OCI-LY7 (cell line): ENCODE results near the gene CCDC117. TPM values are rescaled to one million over a fixed set of nuclear protein-coding genes. Genes with fewer than 3 reads are reported as not detected.

Source experiments
- BruUV-seq: library from RNA; stranded (reverse); fragments of 400-500 nt; replicated peaks from 2 replicates; lab custom pipeline; 2021; lab: Mats Ljungman, UMichigan
- CTCF ChIA-PET: fragments of 300-600 bp; sonication (Branson Sonifier 250); formaldehyde crosslinking; loops from one replicate; lab custom pipeline; 2022; ENCODE audit warnings: antibody characterized with exemption; ENCODE audit not compliant: unreplicated experiment; lab: Charles Lee
- POLR2A ChIA-PET: fragments of 300-600 bp; sonication (Branson Sonifier 250); formaldehyde crosslinking; loops from one replicate; lab custom pipeline; 2022; ENCODE audit warnings: antibody characterized with exemption; lab: Charles Lee
- DNase-seq: peaks from one replicate; pipeline ENCODE4 v3.0.0-alpha.2; 2015; ENCODE audit warnings: low spot score
- H2AFZ ChIP-seq: fragments of 200-600 bp; sonication (generic), shearing (Covaris generic); 2 replicates; pipeline ENCODE4 v1.6.1; 2014; ENCODE audit warnings: mild to moderate bottlenecking, antibody characterized with exemption, low read length, moderate library complexity
- H3K27ac ChIP-seq: fragments of 200-600 bp; sonication (generic); 2 replicates; pipeline ENCODE4 v1.5.1; 2014; ENCODE audit warnings: mixed run types, low read depth, mild to moderate bottlenecking, moderate library complexity, low read length, inconsistent platforms; ENCODE audit not compliant: poor library complexity, severe bottlenecking
- H3K36me3 ChIP-seq: fragments of 200-600 bp; sonication (generic); 2 replicates; pipeline ENCODE4 v1.6.1; 2014; ENCODE audit warnings: mild to moderate bottlenecking, antibody characterized with exemption, low read length, moderate library complexity, mixed read lengths; ENCODE audit not compliant: insufficient read depth
- H3K4me1 ChIP-seq: fragments of 200-600 bp; sonication (generic); 2 replicates; pipeline ENCODE4 v1.5.1; 2014; ENCODE audit warnings: mild to moderate bottlenecking, low read length; ENCODE audit not compliant: insufficient read depth, poor library complexity, severe bottlenecking
- H3K4me2 ChIP-seq: fragments of 200-600 bp; sonication (generic); 2 replicates; pipeline ENCODE4 v1.6.1; 2014; ENCODE audit warnings: mild to moderate bottlenecking, low read length
- H3K4me3 ChIP-seq: fragments of 200-600 bp; sonication (generic); 2 replicates; pipeline ENCODE4 v1.5.1; 2014; ENCODE audit warnings: mild to moderate bottlenecking, low read depth, low read length; ENCODE audit not compliant: poor library complexity, severe bottlenecking
- H3K79me2 ChIP-seq: fragments of 200-600 bp; sonication (generic); 2 replicates; pipeline ENCODE4 v1.6.1; 2016; ENCODE audit warnings: low read depth, mild to moderate bottlenecking, low read length, moderate library complexity, mixed read lengths; ENCODE audit not compliant: insufficient read depth
- H3K9me2 ChIP-seq: fragments of 200-600 bp; sonication (generic); 2 replicates; pipeline ENCODE4 v1.6.1; 2016; ENCODE audit warnings: mild to moderate bottlenecking, low read length, mixed read lengths; ENCODE audit not compliant: insufficient read depth
- H3K9me3 ChIP-seq: fragments of 200-600 bp; sonication (generic); 2 replicates; pipeline ENCODE4 v1.6.1; 2014; ENCODE audit warnings: mild to moderate bottlenecking, mixed run types, low read length, mixed read lengths
- H4K20me1 ChIP-seq: fragments of 200-600 bp; sonication (generic); 2 replicates; pipeline ENCODE4 v1.6.1; 2014; ENCODE audit warnings: mild to moderate bottlenecking, antibody characterized with exemption, low read length, moderate library complexity, mixed read lengths; ENCODE audit not compliant: insufficient read depth
- CTCF ChIP-seq: fragments of 200-600 bp; sonication (generic); conservative IDR thresholded peaks from 2 replicates; pipeline ENCODE4 v1.5.1; 2014; ENCODE audit warnings: mild to moderate bottlenecking, antibody characterized with exemption, low read length, moderate library complexity, mixed read lengths
- EZH2phosphoT487 ChIP-seq: fragments of 200-600 bp; sonication (generic); IDR thresholded peaks from 2 replicates; pipeline ENCODE4 v1.6.1; 2018; ENCODE audit warnings: low read depth, borderline replicate concordance, mild to moderate bottlenecking, mixed run types, antibody characterized with exemption, low read length, moderate library complexity, mixed read lengths
- intact Hi-C: fragments of 100-400 bp; cut with micrococcal nuclease; formaldehyde crosslinking; loops from one replicate; pipeline ENCODE4 v1.10.0; 2022; ENCODE audit not compliant: unreplicated experiment
- total RNA-seq, 2 experiments: library from RNA; depleted of rRNA in 1 of 2; stranded (reverse); fragments of >200 nt in 1 of 2; shearing (Covaris generic) in 1 of 2; gene quantifications; 2 replicates each; pipeline ENCODE4 v1.2.3, GENCODE V29; 2014 to 2022

Gene CCDC117
- total RNA-seq, 2 experiments from 2014 or later = 21.4 to 34.1 TPM

- CTCF ChIA-PET = interaction anchor here (0.6 kb wide), 1 partner anchor 23 kb away, joined by 9 read pairs; no protein-coding TSS in a partner anchor
- Histone ChIP-seq H4K20me1 (no peaks in the 10 kb centered on the region), H3K9me2 (no peaks in the 10 kb centered on the region), H3K4me1 (peaks cover 29% of the 10 kb centered on the region), H3K36me3 (no peaks in the 10 kb centered on the region), H3K27ac (no peak overlapping the region), H3K9me3 (no peaks in the 10 kb centered on the region), H3K4me2 (no peak overlapping the region), H3K4me3 (no peak overlapping the region), H2AFZ (no peak overlapping the region), H3K79me2 (no peaks in the 10 kb centered on the region)
- no TSS peak for BruUV-seq
- TF ChIP-seq EZH2phosphoT487 (no peak), CTCF (no peak)
- DNase-seq = no peak
- POLR2A ChIA-PET = no interaction called here
- intact Hi-C loops = loop anchor here (10.0 kb wide), 1 partner anchor 52 kb away; the partner anchor contains the start of gene CCDC117
Observed at GRCh38 chr22:28826921-28827320, 54.4 kb downstream of the CCDC117 start.

- ChIA-PET CTCF (no interaction called here), POLR2A (interaction anchor here (0.6 to 1.2 kb wide), 3 partner anchors 41 to 228 kb away, joined by 3 to 7 read pairs (median 3); no protein-coding TSS in a partner anchor)
- Histone ChIP-seq H3K4me2 (no peak overlapping the region), H3K4me3 (no peak overlapping the region), H3K27ac (no peak overlapping the region), H3K36me3 (no peaks in the 10 kb centered on the region), H2AFZ (no peak overlapping the region), H3K9me3 (no peaks in the 10 kb centered on the region), H3K9me2 (no peaks in the 10 kb centered on the region), H3K4me1 (peaks cover 5% of the 10 kb centered on the region), H3K79me2 (no peaks in the 10 kb centered on the region), H4K20me1 (no peaks in the 10 kb centered on the region)
- peak; percentile 84 for DNase-seq
- no TSS peak for BruUV-seq
- intact Hi-C loops = loop anchor here (1.0 to 10.0 kb wide), 3 partner anchors 37 to 229 kb away; partner anchors contain the start of gene CCDC117
- TF ChIP-seq EZH2phosphoT487 = no peak
- peak; percentile 99 for TF ChIP-seq CTCF
Observed at GRCh38 chr22:28829358-28830181, 57.1 kb downstream of the CCDC117 start.

GRCh38 chr22:28830441-28830840 lies 57.9 kb downstream of the CCDC117 start:
- H3K4me3 ChIP-seq = no peak overlapping the region
- H3K79me2 ChIP-seq = no peaks in the 10 kb centered on the region
- no peaks in the 10 kb centered on the region for H4K20me1 ChIP-seq
- peaks cover 5% of the 10 kb centered on the region for H3K4me1 ChIP-seq
- no peak overlapping the region for H3K27ac ChIP-seq
- TF ChIP-seq CTCF (no peak), EZH2phosphoT487 (no peak)
- H2AFZ ChIP-seq = no peak overlapping the region
- ChIA-PET POLR2A (no interaction called here), CTCF (no interaction called here)
- intact Hi-C loops = no loop called here
- H3K9me3 ChIP-seq = no peaks in the 10 kb centered on the region
- BruUV-seq = no TSS peak
- no peaks in the 10 kb centered on the region for H3K9me2 ChIP-seq
- H3K36me3 ChIP-seq = no peaks in the 10 kb centered on the region
- no peak for DNase-seq
- H3K4me2 ChIP-seq = no peak overlapping the region
